GM18502 (cell line): ENCODE results near the gene SYCP2.

Experiments
- ATAC-seq: cut with Tn5 transposase; IDR thresholded peaks from one replicate; pipeline ENCODE4 v1.9.1; 2021; ENCODE audit warnings: mild to moderate bottlenecking; ENCODE audit not compliant: unreplicated experiment, poor library complexity

The SYCP2 gene

GRCh38 chr20:59825944-59826759 is 107.3 kb downstream of the SYCP2 start:
- no peak for ATAC-seq

GRCh38 chr20:59825563-59825920 is 107.9 kb downstream of the SYCP2 start:
- ATAC-seq: no peak

GRCh38 chr20:59824711-59825562 is 108.5 kb downstream of the SYCP2 start:
- no peak for ATAC-seq

GRCh38 chr20:59823491-59824259 is 109.8 kb downstream of the SYCP2 start:
- no peak for ATAC-seq

- no peak for ATAC-seq
Observed at GRCh38 chr20:59823030-59823423, 110.4 kb downstream of the SYCP2 start.

GRCh38 chr20:59822291-59823029 is 111.0 kb downstream of the SYCP2 start:
- no peak for ATAC-seq

- no peak for ATAC-seq
Observed at GRCh38 chr20:59821788-59822187, 111.6 kb downstream of the SYCP2 start.

GRCh38 chr20:59821201-59821600 is 112.2 kb downstream of the SYCP2 start:
- no peak for ATAC-seq

- no peak for ATAC-seq
Observed at GRCh38 chr20:59820204-59821041, 113.0 kb downstream of the SYCP2 start.

- ATAC-seq: no peak
Observed at GRCh38 chr20:59819496-59820203, 113.8 kb downstream of the SYCP2 start.

- no peak for ATAC-seq
Observed at GRCh38 chr20:59818911-59819310, 114.5 kb downstream of the SYCP2 start.

GRCh38 chr20:59817846-59818615 is 115.4 kb downstream of the SYCP2 start:
- no peak for ATAC-seq

GRCh38 chr20:59817406-59817805 is 116.0 kb downstream of the SYCP2 start:
- ATAC-seq: no peak

GRCh38 chr20:59816146-59816738 is 117.2 kb downstream of the SYCP2 start:
- ATAC-seq: no peak

GRCh38 chr20:59814840-59815340 is 118.5 kb downstream of the SYCP2 start:
- no peak for ATAC-seq

GRCh38 chr20:59813948-59814839 is 119.2 kb downstream of the SYCP2 start:
- ATAC-seq: no peak
